Measurements from ENCODE around the gene STX18. TPM values are rescaled to one million over a fixed set of nuclear protein-coding genes. Genes with fewer than 3 reads are reported as not detected.
"Not testable (repeated sequence)": the region's sequence is repeated elsewhere in the genome, so short reads cannot be mapped to it uniquely, and the experiment has no call there.

STX18 gene
- total and polyA plus RNA-seq, 10 of the 15 experiments (the other 5 are each of a cell fraction or from before 2014, with no cell fraction given) = 8.2 to 46.6 (median 31.1) TPM

DNA sequence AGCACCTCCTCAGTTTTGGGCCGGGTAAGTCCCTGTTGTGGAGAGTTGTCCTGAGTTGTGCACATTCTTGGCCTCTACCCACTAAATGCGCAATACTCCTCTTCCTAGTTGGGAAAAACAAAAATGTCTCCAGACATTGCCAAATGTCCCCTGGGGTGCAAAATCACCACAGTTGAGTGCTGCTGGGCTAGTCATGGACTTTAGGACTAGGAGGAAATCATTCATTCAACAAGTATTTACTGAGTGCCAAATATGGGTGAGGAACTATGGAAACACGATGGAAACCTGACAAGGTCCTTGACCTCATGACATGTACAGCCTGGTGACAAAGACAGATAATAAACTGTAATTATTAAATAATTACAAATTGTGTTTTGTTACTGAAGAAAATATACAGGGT lies 71.6 kb downstream of the STX18 start:
- H3K4me2 ChIP-seq (ENCODE audit: control insufficient read depth, insufficient read depth) = no peak overlapping the region
- H2AFZ ChIP-seq (ENCODE audit: control insufficient read depth, low read depth, low read length) = no peak overlapping the region
- H3K36me3 ChIP-seq (ENCODE audit: control insufficient read depth in 2 of 2, insufficient read depth in 2 of 2, low read length in 1 of 2) = peaks cover 9 to 18% of the 10 kb centered on the region in 2 experiments; a peak in 3 of 4 replicates
- in situ Hi-C loops (cut with MboI) (no loop called here), intact Hi-C loops (cut with micrococcal nuclease; ENCODE audit: unreplicated experiment) (no loop called here)
- no peak overlapping the region for H3K9ac ChIP-seq (ENCODE audit: control insufficient read depth, insufficient read depth, low read length)
- FAIRE-seq = no peak
- no peaks in the 10 kb centered on the region for H3K9me3 ChIP-seq (replicated peaks; ENCODE audit: control insufficient read depth, insufficient read depth, low read length)
- TF ChIP-seq NFYB (IDR thresholded peaks at IDR 0.05; ENCODE audit: insufficient read depth, low read depth, low read length) = no peak
- no peak for TF ChIP-seq PAX5 (IDR thresholded peaks at IDR 0.05; ENCODE audit: borderline replicate concordance, low read depth, low read length)
- TF ChIP-seq, protein P1, sequence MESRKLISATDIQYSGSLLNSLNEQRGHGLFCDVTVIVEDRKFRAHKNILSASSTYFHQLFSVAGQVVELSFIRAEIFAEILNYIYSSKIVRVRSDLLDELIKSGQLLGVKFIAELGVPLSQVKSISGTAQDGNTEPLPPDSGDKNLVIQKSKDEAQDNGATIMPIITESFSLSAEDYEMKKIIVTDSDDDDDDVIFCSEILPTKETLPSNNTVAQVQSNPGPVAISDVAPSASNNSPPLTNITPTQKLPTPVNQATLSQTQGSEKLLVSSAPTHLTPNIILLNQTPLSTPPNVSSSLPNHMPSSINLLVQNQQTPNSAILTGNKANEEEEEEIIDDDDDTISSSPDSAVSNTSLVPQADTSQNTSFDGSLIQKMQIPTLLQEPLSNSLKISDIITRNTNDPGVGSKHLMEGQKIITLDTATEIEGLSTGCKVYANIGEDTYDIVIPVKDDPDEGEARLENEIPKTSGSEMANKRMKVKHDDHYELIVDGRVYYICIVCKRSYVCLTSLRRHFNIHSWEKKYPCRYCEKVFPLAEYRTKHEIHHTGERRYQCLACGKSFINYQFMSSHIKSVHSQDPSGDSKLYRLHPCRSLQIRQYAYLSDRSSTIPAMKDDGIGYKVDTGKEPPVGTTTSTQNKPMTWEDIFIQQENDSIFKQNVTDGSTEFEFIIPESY (IDR thresholded peaks at IDR 0.05) = no peak
- TF ChIP-seq YBX1 (IDR thresholded peaks at IDR 0.05) = no peak
- no peak for TF ChIP-seq CBX3 (IDR thresholded peaks at IDR 0.05; ENCODE audit: borderline replicate concordance, low read depth)
- no peak for TF ChIP-seq FOS (IDR thresholded peaks at IDR 0.05; ENCODE audit: borderline replicate concordance, extremely low read depth, insufficient read length)
- TF ChIP-seq, protein P2, sequence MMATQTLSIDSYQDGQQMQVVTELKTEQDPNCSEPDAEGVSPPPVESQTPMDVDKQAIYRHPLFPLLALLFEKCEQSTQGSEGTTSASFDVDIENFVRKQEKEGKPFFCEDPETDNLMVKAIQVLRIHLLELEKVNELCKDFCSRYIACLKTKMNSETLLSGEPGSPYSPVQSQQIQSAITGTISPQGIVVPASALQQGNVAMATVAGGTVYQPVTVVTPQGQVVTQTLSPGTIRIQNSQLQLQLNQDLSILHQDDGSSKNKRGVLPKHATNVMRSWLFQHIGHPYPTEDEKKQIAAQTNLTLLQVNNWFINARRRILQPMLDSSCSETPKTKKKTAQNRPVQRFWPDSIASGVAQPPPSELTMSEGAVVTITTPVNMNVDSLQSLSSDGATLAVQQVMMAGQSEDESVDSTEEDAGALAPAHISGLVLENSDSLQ (IDR thresholded peaks at IDR 0.05) = no peak
- no peak for TF ChIP-seq TCF3 (IDR thresholded peaks at IDR 0.05; ENCODE audit: borderline replicate concordance, insufficient read depth, low read depth, low read length)
- TF ChIP-seq GATAD2B (conservative IDR thresholded peaks at IDR 0.05; ENCODE audit: low read depth) = no peak
- no peak for TF ChIP-seq SUPT20H (IDR thresholded peaks at IDR 0.05; ENCODE audit: borderline replicate concordance, control insufficient read depth, low read depth, low read length)
- no peak for TF ChIP-seq CBX5 (IDR thresholded peaks at IDR 0.05; ENCODE audit: low read depth)
- no peak for DNase-seq (ENCODE audit: low read depth, low spot score)
- H3K4me3 ChIP-seq = no peak overlapping the region
- H3K4me1 ChIP-seq (ENCODE audit: control insufficient read depth, insufficient read depth, low read length) = no peaks in the 10 kb centered on the region
- no peaks in the 10 kb centered on the region for H3K27me3 ChIP-seq (replicated peaks in 1 of 2; ENCODE audit: control insufficient read depth in 2 of 2, insufficient read depth in 2 of 2, low read length in 1 of 2)
- no peak overlapping the region for H3K27ac ChIP-seq (ENCODE audit: control insufficient read depth, insufficient read depth)
- WGBS (ENCODE audit: insufficient coverage, insufficient replicate concordance, low lambda C conversion rate, missing lambda C conversion rate) = 96% methylated on average over 3 of the region's 3 CpGs
- RAD21 ChIA-PET (ENCODE audit: unreplicated experiment) = no interaction called here
- BruUV-seq (replicated peaks) = no TSS peak
- CTCF ChIA-PET = no interaction called here
- POLR2A ChIA-PET = no interaction called here
- H4K20me1 ChIP-seq (ENCODE audit: control insufficient read depth, insufficient read depth) = no peaks in the 10 kb centered on the region
- no peak for ATAC-seq
- SMC1A ChIA-PET (ENCODE audit: uncharacterized antibody, unreplicated experiment) = no interaction called here
- no peaks in the 10 kb centered on the region for H3K79me2 ChIP-seq (ENCODE audit: control insufficient read depth, insufficient read depth, low read length)

DNA sequence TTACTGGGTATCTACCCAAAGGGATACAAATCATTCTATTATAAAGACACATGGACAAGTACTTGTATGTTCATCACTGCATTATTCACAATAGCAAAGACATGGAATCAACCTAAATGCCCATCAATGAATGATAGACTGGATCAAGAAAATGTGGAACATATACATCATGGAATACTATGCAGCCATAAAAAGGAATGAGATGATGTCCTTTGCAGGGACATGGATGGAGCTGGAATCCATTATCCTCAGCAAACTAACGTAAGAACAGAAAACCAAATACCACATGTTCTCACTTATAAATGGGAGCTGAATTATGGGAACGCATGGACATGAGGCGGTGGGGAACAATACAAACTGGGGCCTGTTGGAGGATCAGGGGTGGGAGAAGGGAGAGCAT lies 76.6 kb downstream of the STX18 start:
- WGBS (ENCODE audit: insufficient coverage, insufficient replicate concordance, low lambda C conversion rate, missing lambda C conversion rate) = 100% methylated on average over 3 of the region's 3 CpGs
- BruUV-seq (replicated peaks); intact Hi-C loops (cut with micrococcal nuclease; ENCODE audit: unreplicated experiment); in situ Hi-C loops (cut with MboI); H3K4me3 ChIP-seq; H2AFZ ChIP-seq (ENCODE audit: control insufficient read depth, low read depth, low read length); H3K27ac ChIP-seq (ENCODE audit: control insufficient read depth, insufficient read depth); POLR2A ChIA-PET; H3K4me1 ChIP-seq (ENCODE audit: control insufficient read depth, insufficient read depth, low read length); H3K27me3 ChIP-seq (replicated peaks in 1 of 2; ENCODE audit: control insufficient read depth in 2 of 2, insufficient read depth in 2 of 2, low read length in 1 of 2); H3K9me3 ChIP-seq (replicated peaks; ENCODE audit: control insufficient read depth, insufficient read depth, low read length); ATAC-seq; H3K79me2 ChIP-seq (ENCODE audit: control insufficient read depth, insufficient read depth, low read length); RAD21 ChIA-PET (ENCODE audit: unreplicated experiment); H4K20me1 ChIP-seq (ENCODE audit: control insufficient read depth, insufficient read depth); H3K9ac ChIP-seq (ENCODE audit: control insufficient read depth, insufficient read depth, low read length); DNase-seq (ENCODE audit: low read depth, low spot score); FAIRE-seq; H3K4me2 ChIP-seq (ENCODE audit: control insufficient read depth, insufficient read depth): not testable (repeated sequence)
- ChIA-PET CTCF (interaction anchor here (1.7 kb wide), 1 partner anchor 15 kb away, joined by 6 read pairs; no protein-coding TSS in a partner anchor), SMC1A (ENCODE audit: uncharacterized antibody, unreplicated experiment) (interaction anchor here (0.5 to 0.8 kb wide), 3 partner anchors 25 to 589 kb away, joined by 3 to 4 read pairs (median 3); no protein-coding TSS in a partner anchor)
- peaks cover 9 to 18% of the 10 kb centered on the region in 2 experiments; a peak in 3 of 4 replicates for H3K36me3 ChIP-seq (ENCODE audit: control insufficient read depth in 2 of 2, insufficient read depth in 2 of 2, low read length in 1 of 2)
